ENCODE results near the gene NDUFAF4.

NDUFAF4 gene

GRCh38 chr6:96889146-96889545, 8.5 kb downstream of the NDUFAF4 start:
- TF ChIP-seq TAF1 (IDR thresholded peaks at IDR 0.05; ENCODE audit: borderline replicate concordance, insufficient read depth, low read length) (no peak), FOXP2 (optimal IDR thresholded peaks at IDR 0.05; ENCODE audit: borderline replicate concordance, extremely low read depth, extremely low read length, insufficient read depth) (no peak), SIN3A (IDR thresholded peaks at IDR 0.05; ENCODE audit: borderline replicate concordance, insufficient read depth, low read length) (no peak), REST (IDR thresholded peaks at IDR 0.05; ENCODE audit: insufficient read depth in 1 of 2, low read depth in 2 of 2, low read length in 2 of 2) (no peak), POLR2AphosphoS5 (IDR thresholded peaks at IDR 0.05; ENCODE audit: low read depth, low read length) (no peak)

- TF ChIP-seq POLR2AphosphoS5 (IDR thresholded peaks at IDR 0.05; ENCODE audit: low read depth, low read length) (no peak), TAF1 (IDR thresholded peaks at IDR 0.05; ENCODE audit: borderline replicate concordance, insufficient read depth, low read length) (no peak), FOXP2 (optimal IDR thresholded peaks at IDR 0.05; ENCODE audit: borderline replicate concordance, extremely low read depth, extremely low read length, insufficient read depth) (no peak), REST (IDR thresholded peaks at IDR 0.05; ENCODE audit: insufficient read depth in 1 of 2, low read depth in 2 of 2, low read length in 2 of 2) (no peak), SIN3A (IDR thresholded peaks at IDR 0.05; ENCODE audit: borderline replicate concordance, insufficient read depth, low read length) (no peak)
Measured at GRCh38 chr6:96888745-96889144, 8.9 kb downstream of the NDUFAF4 start.

GRCh38 chr6:96886519-96886918, 11.2 kb downstream of the NDUFAF4 start:
- no peak for TF ChIP-seq POLR2AphosphoS5 (IDR thresholded peaks at IDR 0.05; ENCODE audit: low read depth, low read length)
- no peak for TF ChIP-seq FOXP2 (optimal IDR thresholded peaks at IDR 0.05; ENCODE audit: borderline replicate concordance, extremely low read depth, extremely low read length, insufficient read depth)
- no peak for TF ChIP-seq SIN3A (IDR thresholded peaks at IDR 0.05; ENCODE audit: borderline replicate concordance, insufficient read depth, low read length)
- TF ChIP-seq REST (IDR thresholded peaks at IDR 0.05; ENCODE audit: insufficient read depth in 1 of 2, low read depth in 2 of 2, low read length in 2 of 2) = no peak
- TF ChIP-seq TAF1 (IDR thresholded peaks at IDR 0.05; ENCODE audit: borderline replicate concordance, insufficient read depth, low read length) = no peak

- TF ChIP-seq SIN3A (IDR thresholded peaks at IDR 0.05; ENCODE audit: borderline replicate concordance, insufficient read depth, low read length) (no peak), TAF1 (IDR thresholded peaks at IDR 0.05; ENCODE audit: borderline replicate concordance, insufficient read depth, low read length) (no peak), POLR2AphosphoS5 (IDR thresholded peaks at IDR 0.05; ENCODE audit: low read depth, low read length) (no peak), REST (IDR thresholded peaks at IDR 0.05; ENCODE audit: insufficient read depth in 1 of 2, low read depth in 2 of 2, low read length in 2 of 2) (no peak), FOXP2 (optimal IDR thresholded peaks at IDR 0.05; ENCODE audit: borderline replicate concordance, extremely low read depth, extremely low read length, insufficient read depth) (no peak)
Measured at GRCh38 chr6:96878143-96878542, 19.5 kb downstream of the NDUFAF4 start.
